ENCODE results near the gene ITIH4.
A peak's percentile ranks its signal among the peaks of the same experiment; 100 is the strongest.

ITIH4 gene

DNA sequence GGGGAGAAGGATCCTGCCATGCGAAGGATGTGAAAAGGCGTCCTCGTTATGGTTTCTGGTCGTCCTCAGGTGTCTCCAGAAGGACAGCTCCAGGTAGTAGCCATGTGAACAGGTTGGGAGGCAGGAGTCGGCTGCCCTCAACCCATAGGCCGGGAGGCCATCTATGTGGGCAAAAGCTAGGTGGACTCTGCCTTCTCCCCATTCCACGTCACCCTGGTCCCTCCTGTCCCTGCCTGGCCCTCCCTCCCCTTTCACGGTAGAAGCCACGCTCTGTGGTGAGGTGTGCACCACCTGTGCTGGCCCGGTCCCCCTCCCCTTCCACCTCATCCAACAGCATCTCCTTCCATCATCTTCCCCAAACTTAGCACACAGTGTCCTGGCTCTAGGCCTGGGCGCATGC lies 19.5 kb downstream of the ITIH4 start:
- H3K4me3 Mint-ChIP-seq = no peak overlapping the region
- DNase-seq = no peak
- peaks cover 5% of the 10 kb centered on the region for H3K4me1 Mint-ChIP-seq (ENCODE audit: low read depth)
- H3K36me3 Mint-ChIP-seq (ENCODE audit: low read depth) = no peaks in the 10 kb centered on the region
- no peaks in the 10 kb centered on the region for H3K27me3 Mint-ChIP-seq
- no peaks in the 10 kb centered on the region for H3K9me3 Mint-ChIP-seq
- H3K27ac Mint-ChIP-seq = no peak overlapping the region

DNA sequence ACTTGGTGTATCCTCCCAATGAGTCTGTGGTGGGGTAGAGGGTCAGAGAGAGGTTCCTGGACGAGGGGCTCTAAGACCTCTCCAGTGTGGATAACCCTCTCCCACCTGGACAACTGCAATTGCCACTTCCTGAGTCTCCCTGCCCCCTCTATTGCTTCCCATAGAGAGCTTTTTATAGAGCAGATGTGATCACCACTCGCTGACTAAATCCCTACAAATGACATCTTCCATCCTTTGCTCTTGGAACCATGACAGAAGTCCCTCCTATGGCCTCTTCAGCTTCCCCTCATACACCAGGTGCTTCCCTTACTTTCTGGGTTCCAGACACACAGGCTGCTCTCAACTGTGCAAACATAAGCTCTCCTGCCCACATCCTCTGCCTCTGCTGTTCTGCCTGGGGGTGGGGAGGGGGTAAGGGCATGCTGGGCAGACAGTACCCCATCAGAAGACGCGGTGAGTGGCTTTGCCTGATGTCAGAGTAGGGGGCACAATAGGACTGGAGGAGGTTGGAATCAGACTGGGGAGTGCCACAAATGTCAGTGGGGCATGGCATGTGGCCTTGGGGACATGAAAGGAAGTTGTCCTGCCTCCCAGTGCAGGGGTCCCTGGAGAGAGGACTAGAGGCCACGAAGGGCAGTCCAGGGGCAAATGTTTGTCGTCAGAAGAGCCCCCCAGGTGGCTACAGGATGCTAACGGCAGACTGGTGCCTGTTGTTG lies 20.7 kb downstream of the ITIH4 start:
- Mint-ChIP-seq H3K27ac (no peak overlapping the region), H3K4me3 (no peak overlapping the region), H3K36me3 (ENCODE audit: low read depth) (no peaks in the 10 kb centered on the region), H3K4me1 (ENCODE audit: low read depth) (peaks cover 5% of the 10 kb centered on the region), H3K27me3 (no peaks in the 10 kb centered on the region), H3K9me3 (no peaks in the 10 kb centered on the region)
- no peak for DNase-seq

DNA sequence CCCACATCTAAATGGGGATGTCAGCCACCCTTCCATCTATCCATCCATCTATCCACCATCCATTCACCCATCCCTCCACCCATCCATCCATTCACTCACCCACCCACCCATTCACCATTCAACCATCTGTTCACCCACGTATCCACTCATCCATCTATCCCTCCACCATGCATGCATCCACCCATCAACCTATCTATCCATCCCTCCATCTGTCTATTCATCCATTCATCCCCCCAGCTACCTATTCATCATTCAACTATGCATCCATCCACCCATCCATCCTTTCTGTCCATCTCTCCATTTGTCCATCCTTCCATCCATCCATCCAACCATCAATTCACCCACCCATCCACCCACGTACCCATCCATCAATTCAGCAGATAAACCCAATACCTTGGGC lies 21.3 kb downstream of the ITIH4 start:
- no peak overlapping the region for H3K4me3 Mint-ChIP-seq
- H3K36me3 Mint-ChIP-seq (ENCODE audit: low read depth) = no peaks in the 10 kb centered on the region
- peaks cover 5% of the 10 kb centered on the region for H3K4me1 Mint-ChIP-seq (ENCODE audit: low read depth)
- H3K27ac Mint-ChIP-seq = no peak overlapping the region
- no peaks in the 10 kb centered on the region for H3K27me3 Mint-ChIP-seq
- H3K9me3 Mint-ChIP-seq = no peaks in the 10 kb centered on the region
- no peak for DNase-seq

DNA sequence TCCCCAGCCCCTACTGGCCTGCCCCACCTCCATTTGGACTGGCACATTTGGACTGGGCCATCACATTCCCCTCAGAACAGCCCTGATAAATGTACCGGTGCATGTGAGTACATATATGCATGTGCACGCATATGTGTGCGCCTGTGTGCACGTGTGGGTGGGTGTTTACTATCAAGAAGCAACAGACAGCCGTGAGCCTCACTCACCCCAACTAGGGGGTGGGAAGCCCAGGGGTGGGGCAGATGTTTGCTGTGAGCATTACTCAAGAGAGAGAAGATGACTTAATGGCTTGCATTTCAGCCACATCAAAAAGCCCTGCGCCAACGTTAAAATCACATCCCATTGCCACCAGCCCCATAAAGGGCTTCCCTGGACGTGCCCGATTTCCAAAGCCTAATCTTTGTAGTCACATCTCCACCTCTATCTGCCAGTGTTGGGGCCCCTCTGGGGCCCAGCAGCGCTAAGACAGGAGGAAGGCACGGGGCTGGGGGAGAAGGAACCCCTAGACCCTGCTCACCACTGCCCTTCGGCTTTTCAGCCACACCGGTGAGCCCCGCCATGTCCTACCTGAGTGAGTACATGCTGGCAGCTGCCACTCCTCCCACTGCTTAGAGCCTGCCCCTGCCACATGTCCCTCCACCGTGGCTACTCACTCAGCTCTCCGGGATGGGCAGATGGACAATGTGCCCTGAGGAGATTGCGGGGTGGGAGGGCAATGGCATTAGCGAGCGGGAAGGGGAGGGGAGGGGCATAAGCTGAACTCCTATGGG lies 25.0 kb downstream of the ITIH4 start:
- Mint-ChIP-seq H3K4me3 (no peak overlapping the region), H3K27me3 (no peaks in the 10 kb centered on the region)

DNA sequence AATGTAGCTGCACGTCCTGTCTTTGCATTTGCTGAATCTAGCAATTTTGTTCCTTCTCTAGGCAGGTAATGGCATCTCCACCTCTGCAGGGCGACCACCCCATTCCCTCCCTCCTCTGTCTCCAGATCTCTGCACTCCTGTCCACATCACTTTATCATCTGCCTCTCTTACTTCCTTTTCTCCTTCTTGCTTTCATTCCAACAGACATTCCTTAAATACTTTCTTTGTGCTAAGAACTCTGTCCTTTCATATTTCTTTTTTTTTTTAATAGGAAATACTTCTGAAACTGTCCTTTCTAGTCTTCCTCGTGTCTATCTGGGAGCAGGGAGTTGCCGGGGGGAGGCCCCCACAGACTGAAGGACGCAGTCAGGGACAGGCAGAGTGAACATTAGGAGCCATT lies 28.6 kb downstream of the ITIH4 start:
- Mint-ChIP-seq H3K36me3 (ENCODE audit: low read depth) (no peaks in the 10 kb centered on the region), H3K27ac (no peak overlapping the region), H3K4me1 (ENCODE audit: low read depth) (no peaks in the 10 kb centered on the region), H3K9me3 (no peaks in the 10 kb centered on the region), H3K4me3 (no peak overlapping the region), H3K27me3 (no peaks in the 10 kb centered on the region)
- DNase-seq = no peak

More for the DNA sequence above, 25.0 kb downstream of the ITIH4 start:
- H3K36me3 Mint-ChIP-seq (ENCODE audit: low read depth) = no peaks in the 10 kb centered on the region
- no peaks in the 10 kb centered on the region for H3K9me3 Mint-ChIP-seq
- H3K4me1 Mint-ChIP-seq (ENCODE audit: low read depth) = peaks cover 5% of the 10 kb centered on the region
- DNase-seq = no peak
- H3K27ac Mint-ChIP-seq = no peak overlapping the region

DNA sequence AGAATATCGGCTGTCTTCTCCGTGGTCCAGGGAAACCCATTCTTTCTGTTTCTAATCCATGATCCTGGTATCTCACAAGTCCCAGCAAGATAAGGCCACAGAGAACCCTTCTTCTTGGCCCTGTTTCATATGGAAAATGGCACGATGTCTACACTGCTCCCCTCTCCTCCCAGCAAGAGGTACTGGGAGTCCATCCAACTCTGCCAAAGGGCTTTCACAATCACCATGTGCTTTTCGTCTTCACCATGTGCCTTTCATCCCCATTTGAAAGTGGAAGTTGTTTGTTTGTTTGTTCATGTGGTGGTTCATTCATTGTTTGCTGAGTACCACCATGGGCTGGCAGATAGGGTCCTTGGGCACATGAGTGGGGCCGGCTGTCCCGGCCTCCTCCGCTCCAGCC lies 30.4 kb downstream of the ITIH4 start:
- no peaks in the 10 kb centered on the region for H3K27me3 Mint-ChIP-seq
- H3K27ac Mint-ChIP-seq = no peak overlapping the region
- no peaks in the 10 kb centered on the region for H3K36me3 Mint-ChIP-seq (ENCODE audit: low read depth)

DNA sequence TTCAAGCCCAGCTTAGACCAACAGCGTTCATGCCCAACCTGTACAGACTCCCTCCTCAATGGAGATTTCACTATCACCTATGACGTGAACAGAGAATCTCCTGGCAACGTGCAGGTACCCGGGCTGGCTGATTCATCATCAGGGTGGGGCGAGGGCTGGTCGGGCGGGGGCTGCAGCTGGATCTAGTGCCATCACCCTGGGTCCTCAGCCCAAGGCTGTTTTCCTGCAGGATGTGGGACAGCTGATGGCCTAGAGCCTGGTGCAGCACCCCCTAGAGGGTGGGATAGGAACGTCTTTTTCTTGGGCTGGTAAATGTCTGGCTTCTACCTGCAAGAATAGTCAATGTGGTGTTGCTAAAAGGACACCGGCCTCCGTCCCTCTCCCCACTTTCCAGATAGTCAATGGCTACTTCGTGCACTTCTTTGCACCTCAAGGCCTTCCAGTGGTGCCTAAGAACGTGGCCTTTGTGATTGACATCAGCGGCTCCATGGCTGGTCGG lies 31.4 kb downstream of the ITIH4 start:
- DNase-seq = peak; percentile 34

More for the DNA sequence above, 30.4 kb downstream of the ITIH4 start:
- Mint-ChIP-seq H3K4me1 (ENCODE audit: low read depth) (no peaks in the 10 kb centered on the region), H3K9me3 (no peaks in the 10 kb centered on the region), H3K4me3 (no peak overlapping the region)
- DNase-seq = no peak

DNA sequence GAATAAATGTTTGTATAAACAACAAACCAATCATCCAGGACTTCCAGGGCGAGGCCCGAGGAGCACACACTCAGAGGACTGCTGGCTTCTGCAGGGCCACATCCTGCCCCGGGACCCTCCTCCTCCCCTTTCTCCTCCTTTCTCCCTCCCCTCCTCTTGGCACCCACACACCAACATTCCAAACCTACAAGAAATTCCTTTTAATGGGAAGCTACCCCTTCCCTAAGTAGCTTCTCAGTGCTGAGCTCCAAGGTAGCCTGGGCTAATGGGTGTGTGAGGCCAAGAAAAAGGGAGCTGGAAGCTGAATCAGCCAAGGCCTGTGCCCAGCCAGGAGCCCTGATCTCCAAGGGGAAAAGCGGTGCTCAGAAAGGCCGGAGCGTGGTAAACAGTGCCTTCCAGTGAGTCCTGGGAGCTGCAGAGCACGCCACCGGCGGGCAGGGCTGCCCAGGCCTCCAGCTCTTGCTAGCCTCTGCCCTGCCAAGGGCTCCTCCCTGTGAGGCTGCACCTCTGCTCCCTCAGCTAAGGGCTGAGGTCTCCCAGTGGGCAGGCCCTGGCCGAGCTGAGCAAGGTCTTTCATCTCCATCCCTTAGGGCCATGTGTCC lies 32.0 kb downstream of the ITIH4 start:
- no peaks in the 10 kb centered on the region for H3K4me1 Mint-ChIP-seq (ENCODE audit: low read depth)
- H3K4me3 Mint-ChIP-seq = no peak overlapping the region
- H3K27ac Mint-ChIP-seq = no peak overlapping the region
- no peak for DNase-seq
- H3K36me3 Mint-ChIP-seq (ENCODE audit: low read depth) = no peaks in the 10 kb centered on the region
- no peaks in the 10 kb centered on the region for H3K27me3 Mint-ChIP-seq
- H3K9me3 Mint-ChIP-seq = no peaks in the 10 kb centered on the region

More for the DNA sequence above, 31.4 kb downstream of the ITIH4 start:
- no peak overlapping the region for H3K27ac Mint-ChIP-seq
- no peaks in the 10 kb centered on the region for H3K27me3 Mint-ChIP-seq
- no peaks in the 10 kb centered on the region for H3K9me3 Mint-ChIP-seq
- H3K4me1 Mint-ChIP-seq (ENCODE audit: low read depth) = no peaks in the 10 kb centered on the region
- no peak overlapping the region for H3K4me3 Mint-ChIP-seq
- H3K36me3 Mint-ChIP-seq (ENCODE audit: low read depth) = no peaks in the 10 kb centered on the region

DNA sequence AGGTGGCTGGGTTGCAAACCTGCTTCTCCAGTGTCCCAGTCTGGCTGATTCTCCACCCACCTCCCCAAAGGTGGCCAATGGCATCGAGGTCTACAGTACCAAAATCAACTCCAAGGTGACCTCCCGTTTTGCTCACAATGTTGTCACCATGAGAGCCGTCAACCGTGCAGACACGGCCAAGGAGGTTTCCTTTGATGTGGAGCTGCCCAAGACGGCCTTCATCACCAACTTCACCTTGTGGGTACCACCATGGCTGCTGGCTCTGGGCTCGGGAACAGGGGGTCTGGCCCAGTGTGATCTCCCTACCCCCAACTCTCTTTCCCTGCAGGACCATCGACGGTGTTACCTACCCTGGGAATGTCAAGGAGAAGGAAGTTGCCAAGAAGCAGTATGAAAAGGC lies 34.1 kb downstream of the ITIH4 start:
- no peaks in the 10 kb centered on the region for H3K9me3 Mint-ChIP-seq
- no peak for DNase-seq
- no peaks in the 10 kb centered on the region for H3K4me1 Mint-ChIP-seq (ENCODE audit: low read depth)
- no peak overlapping the region for H3K27ac Mint-ChIP-seq
- no peak overlapping the region for H3K4me3 Mint-ChIP-seq
- no peaks in the 10 kb centered on the region for H3K27me3 Mint-ChIP-seq
- H3K36me3 Mint-ChIP-seq (ENCODE audit: low read depth) = no peaks in the 10 kb centered on the region

DNA sequence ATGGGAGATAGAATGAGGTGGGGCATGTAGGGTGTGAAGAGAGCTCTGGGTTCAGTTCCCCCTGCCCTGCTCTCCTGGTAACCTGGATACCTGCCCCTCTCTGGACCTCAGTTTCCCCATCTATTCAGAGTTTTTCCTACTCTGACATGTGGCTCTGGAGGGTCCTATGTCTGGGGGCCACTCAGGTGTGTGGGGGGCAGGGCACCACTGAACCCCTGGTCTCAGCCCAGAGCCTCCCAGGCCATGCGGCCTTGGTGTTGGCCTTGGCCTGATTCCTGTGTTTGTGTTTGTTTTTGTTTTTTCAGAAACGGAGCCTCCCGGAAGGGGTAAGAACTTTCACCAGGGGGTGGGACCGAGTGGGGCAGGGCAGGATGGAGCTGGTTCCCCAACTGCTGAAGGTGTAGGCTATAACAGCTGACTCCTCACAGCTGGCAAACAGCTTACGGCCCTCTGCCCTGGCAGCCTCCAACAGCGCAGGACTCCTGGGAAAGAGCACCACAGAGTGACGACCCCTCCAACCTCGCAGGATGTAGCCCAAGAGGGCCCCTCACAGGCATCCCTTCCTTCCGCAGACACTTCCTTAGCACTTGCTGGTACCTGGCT lies 35.1 kb downstream of the ITIH4 start:
- H3K36me3 Mint-ChIP-seq (ENCODE audit: low read depth) = no peaks in the 10 kb centered on the region
- H3K9me3 Mint-ChIP-seq = no peaks in the 10 kb centered on the region
- no peak overlapping the region for H3K4me3 Mint-ChIP-seq
- DNase-seq = no peak
- H3K27me3 Mint-ChIP-seq = no peaks in the 10 kb centered on the region
- no peaks in the 10 kb centered on the region for H3K4me1 Mint-ChIP-seq (ENCODE audit: low read depth)
- H3K27ac Mint-ChIP-seq = no peak overlapping the region

DNA sequence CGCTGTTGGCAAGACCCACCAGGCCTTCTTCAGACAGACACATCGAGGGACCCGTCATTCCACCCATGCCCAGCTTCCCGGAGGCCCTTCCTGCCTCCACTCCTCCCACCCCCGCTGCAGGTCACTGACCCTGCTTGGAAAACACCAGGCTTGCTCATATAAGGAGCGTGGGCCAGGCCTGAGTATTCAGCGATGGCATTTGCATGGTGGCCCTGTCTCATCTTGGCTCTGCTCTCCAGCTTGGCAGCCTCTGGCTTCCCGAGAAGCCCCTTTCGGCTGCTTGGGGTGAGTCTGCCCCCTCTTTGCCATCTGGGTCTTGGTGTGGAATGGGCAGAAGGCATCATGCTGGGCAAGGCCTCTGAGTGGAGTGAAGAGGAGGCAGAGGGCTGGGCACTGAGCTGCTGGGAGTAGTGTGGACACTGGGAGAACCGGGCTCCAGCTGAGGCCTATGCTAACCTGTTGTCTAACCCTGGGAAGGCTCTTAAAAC lies 35.8 kb downstream of the ITIH4 start, which contains the start of gene ITIH3:
Gene ITIH3 (plus strand): TSS at position 185 of the 488 bp plus-strand sequence. CDS start 8 bp downstream, at position 193.
- Mint-ChIP-seq H3K36me3 (ENCODE audit: low read depth) (no peaks in the 10 kb centered on the region), H3K4me3 (no peak within 1 kb of the TSS), H3K9me3 (no peaks in the 10 kb centered on the region), H3K27ac (no peak within 1 kb of the TSS), H3K27me3 (no peaks in the 10 kb centered on the region), H3K4me1 (ENCODE audit: low read depth) (no peaks in the 10 kb centered on the region)
- no peak for DNase-seq

DNA sequence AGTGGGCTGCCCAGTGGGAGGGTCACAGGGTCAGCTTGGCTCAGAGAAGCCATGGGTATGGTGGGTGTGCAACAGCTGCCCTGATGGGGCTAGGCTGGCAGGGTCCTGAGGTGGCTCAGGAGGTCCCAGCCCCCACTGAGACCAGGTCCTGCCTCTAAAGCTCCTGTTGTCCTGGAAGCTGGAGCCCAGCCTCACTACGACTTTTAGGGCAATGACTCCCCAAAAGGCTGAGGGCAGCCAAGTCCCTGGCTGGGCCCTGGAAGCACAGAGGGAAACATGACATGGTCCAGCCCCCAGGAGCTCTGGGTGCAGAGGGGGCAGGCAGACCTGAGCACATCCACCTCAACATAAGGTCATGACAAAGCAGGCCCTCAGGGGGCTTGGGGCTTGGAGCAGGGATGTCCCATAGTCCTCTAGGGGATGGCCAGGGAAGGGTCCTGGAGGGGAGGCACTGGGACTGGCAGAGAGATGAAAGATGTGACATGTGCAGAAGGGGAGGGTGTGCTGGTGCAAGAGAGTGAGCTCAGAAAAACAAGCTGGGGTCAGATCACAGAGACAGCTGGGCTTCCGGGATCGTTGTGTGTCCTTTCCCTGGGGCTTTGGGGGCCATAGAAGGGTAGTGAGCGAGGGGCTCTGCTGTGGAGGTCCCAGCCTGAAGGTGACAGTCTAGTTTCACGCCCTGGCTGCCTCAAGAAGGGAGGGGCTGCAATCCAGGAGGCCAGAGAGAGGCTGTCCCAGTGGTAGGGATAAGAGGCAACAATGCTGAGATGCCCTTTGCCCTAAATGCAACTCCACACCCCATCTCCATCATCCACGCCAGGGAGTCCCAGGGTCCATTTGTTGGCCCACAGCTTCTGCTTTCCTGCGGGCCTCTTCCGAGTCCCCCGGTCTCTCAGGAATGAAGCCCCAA lies 36.5 kb downstream of the ITIH4 start:
- Mint-ChIP-seq H3K27ac (no peak overlapping the region), H3K9me3 (no peaks in the 10 kb centered on the region), H3K4me3 (no peak overlapping the region), H3K27me3 (no peaks in the 10 kb centered on the region), H3K36me3 (ENCODE audit: low read depth) (no peaks in the 10 kb centered on the region), H3K4me1 (ENCODE audit: low read depth) (no peaks in the 10 kb centered on the region)
- no peak for DNase-seq

DNA sequence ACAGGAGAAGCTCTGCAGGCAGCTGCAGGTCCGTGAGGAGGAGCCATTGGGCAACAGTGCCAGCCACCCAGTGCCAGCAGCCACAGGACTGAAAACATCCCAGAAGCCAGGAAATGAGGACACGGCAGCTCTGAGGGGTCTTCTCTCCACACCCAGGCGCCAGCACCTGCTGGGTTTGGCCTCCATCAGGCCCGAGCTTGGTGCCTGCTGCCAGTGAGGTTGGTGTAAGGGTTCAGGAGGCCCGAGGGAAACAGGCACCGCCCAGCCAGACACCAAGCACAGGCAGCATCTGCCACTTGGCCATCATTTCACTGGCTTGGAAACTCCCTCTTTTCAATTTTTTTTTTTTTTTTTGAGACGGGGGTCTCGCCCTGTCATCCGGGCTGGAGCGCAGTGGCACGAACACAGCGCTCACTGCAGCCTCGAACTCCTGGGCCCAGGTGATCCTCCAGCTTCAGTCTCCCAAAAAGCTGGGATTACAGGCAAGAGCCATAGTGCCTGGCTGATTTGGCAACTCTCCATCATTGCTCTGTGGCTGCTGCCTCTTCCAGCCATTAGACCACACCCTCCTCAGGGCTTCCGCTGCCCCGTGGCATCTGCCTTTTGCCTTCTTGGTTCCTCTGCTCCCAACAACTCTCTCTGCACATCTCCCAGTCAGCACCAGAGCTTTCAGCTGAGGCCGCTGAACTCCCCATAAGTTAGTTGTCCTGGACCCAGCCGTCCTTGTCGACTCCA lies 37.3 kb downstream of the ITIH4 start:
- no peak overlapping the region for H3K27ac Mint-ChIP-seq
- no peak for DNase-seq
- H3K36me3 Mint-ChIP-seq (ENCODE audit: low read depth) = no peaks in the 10 kb centered on the region
- H3K4me3 Mint-ChIP-seq = no peak overlapping the region
- no peaks in the 10 kb centered on the region for H3K4me1 Mint-ChIP-seq (ENCODE audit: low read depth)
- no peaks in the 10 kb centered on the region for H3K9me3 Mint-ChIP-seq
- no peaks in the 10 kb centered on the region for H3K27me3 Mint-ChIP-seq
